Stomach (tissue), 4 donors: ENCODE results near the gene TMEM44.
A peak's percentile ranks its signal among the peaks of the same experiment; 100 is the strongest.

Experiments used
- EP300 ChIP-seq: sonication (generic); formaldehyde crosslinking; IDR thresholded peaks from one replicate; pipeline ENCODE4 v1.6.1; 2017; ENCODE audit warnings: antibody characterized with exemption
- POLR2A ChIP-seq, 4 donors: fragments of 450-650 bp; IDR thresholded peaks; one replicate each; pipeline ENCODE4 v1.6.1; 2016; ENCODE audit warnings: antibody characterized with exemption in 4 of 4, control low read depth in 2 of 4, mild to moderate bottlenecking in 1 of 4, moderate library complexity in 1 of 4
- POLR2AphosphoS5 ChIP-seq, 3 donors: sonication (generic); formaldehyde crosslinking; IDR thresholded peaks; one replicate each; pipeline ENCODE4 v1.6.1; 2016; ENCODE audit warnings: antibody characterized with exemption in 3 of 3
- TF ChIP-seq, protein P1 (sequence below), 7 experiments: fragments of 450-650 bp in 4 of 7; fragments of 200-600 bp in 3 of 7; sonication (generic) in 3 of 7; IDR thresholded peaks; one replicate each; pipeline ENCODE4 v1.5.1; 2016 to 2019; ENCODE audit warnings: antibody characterized with exemption in 7 of 7, control low read depth in 2 of 7, mild to moderate bottlenecking in 1 of 7

DNA sequence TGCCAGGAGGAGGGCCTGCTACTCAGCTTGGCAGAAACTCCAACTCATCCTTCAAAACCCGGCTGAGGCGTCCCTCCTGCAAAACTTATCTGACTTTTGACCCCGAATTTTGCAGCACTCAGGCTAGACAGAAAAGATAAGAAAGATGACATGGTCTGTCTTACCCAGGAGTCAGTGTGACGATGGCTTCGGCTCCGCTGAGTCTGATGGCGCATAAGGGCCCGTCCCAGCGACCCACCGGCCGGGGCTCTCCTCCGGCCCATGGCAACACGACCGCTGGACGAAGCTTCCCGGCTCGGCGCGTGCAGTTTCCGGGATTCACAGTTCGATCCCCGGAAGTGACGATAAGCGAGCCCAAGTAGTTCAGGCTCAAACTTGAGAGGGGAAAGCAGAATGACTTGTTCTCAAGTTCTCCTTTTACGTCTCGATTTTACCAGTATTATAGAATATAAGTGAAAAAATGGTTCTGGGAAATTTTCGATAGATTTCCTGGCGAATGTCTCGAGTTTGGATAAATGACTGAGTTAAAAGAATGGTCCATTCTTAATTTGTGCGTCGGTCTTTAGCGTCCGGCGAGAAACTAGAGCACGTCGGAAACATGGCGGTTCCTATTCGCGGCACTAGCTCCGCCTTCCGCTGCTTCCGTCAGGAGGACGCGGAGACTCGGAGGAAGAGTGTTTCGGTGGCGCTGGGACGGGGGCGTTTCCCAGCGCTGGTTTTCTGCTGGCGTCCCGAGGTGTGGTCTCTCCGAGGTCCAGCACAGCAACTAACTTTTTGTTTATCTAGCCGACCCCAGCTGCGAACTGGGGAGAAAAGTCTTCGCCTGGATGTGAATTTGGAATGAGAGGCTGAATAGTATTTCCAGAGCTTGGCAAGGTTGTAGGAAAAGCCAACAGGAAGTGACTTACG is 38.9 kb upstream of the TMEM44 start, which contains the start of gene LSG1:
- TF ChIP-seq, protein P1, sequence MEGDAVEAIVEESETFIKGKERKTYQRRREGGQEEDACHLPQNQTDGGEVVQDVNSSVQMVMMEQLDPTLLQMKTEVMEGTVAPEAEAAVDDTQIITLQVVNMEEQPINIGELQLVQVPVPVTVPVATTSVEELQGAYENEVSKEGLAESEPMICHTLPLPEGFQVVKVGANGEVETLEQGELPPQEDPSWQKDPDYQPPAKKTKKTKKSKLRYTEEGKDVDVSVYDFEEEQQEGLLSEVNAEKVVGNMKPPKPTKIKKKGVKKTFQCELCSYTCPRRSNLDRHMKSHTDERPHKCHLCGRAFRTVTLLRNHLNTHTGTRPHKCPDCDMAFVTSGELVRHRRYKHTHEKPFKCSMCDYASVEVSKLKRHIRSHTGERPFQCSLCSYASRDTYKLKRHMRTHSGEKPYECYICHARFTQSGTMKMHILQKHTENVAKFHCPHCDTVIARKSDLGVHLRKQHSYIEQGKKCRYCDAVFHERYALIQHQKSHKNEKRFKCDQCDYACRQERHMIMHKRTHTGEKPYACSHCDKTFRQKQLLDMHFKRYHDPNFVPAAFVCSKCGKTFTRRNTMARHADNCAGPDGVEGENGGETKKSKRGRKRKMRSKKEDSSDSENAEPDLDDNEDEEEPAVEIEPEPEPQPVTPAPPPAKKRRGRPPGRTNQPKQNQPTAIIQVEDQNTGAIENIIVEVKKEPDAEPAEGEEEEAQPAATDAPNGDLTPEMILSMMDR (IDR thresholded peaks at IDR 0.05) = peak in 1 of 7 experiments; percentile 31
- TF ChIP-seq EP300 (no peak), POLR2AphosphoS5 (IDR thresholded peaks at IDR 0.05) (peak; percentile 75 to 90 (median 90)), POLR2A (IDR thresholded peaks at IDR 0.05) (no peak)
